HG02798 (cell line): Measurements from ENCODE around the gene TRAIP.
"Not testable (repeated sequence)": the region's sequence is repeated elsewhere in the genome, so short reads cannot be mapped to it uniquely, and the experiment has no call there.

Experiments used
- ATAC-seq: cut with Tn5 transposase; IDR thresholded peaks from one replicate; pipeline ENCODE4 v1.9.1; 2021; ENCODE audit warnings: mild to moderate bottlenecking; ENCODE audit not compliant: unreplicated experiment, poor library complexity

Gene TRAIP

GRCh38 chr3:49794431-49794830 lies 61.9 kb downstream of the TRAIP start:
- no peak for ATAC-seq

DNA sequence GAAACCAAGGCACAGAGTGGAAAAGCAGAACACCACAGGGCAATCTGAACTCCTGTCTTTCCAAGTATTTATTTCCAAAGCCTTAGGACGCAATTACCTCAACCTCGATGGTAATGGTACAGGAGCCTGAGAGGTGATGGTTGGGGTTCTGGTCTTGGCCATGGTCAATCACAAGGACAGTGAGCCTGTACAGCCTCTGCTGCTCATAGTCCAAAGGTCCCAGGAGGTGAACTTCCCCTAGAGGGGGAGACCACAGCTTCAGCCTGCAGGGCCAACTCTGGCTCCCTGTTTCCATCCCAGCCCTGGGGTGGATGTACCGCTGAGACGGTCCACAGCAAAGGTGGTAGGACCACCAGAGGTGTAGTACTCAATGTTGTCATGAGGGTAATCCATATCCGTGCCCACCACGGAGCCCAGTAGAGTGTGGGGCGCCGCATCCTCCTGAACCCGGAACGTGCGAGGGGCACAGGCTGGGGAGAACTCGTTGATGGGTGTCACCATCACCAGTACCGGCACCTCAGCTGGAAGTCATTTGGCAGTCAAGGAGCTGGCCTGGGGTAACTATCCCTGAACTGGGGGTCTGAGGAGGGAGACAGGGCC lies 62.8 kb downstream of the TRAIP start:
- ATAC-seq: no peak

- no peak for ATAC-seq
Observed at GRCh38 chr3:49792371-49793150, 63.8 kb downstream of the TRAIP start.

GRCh38 chr3:49791571-49791970 lies 64.8 kb downstream of the TRAIP start:
- no peak for ATAC-seq

DNA sequence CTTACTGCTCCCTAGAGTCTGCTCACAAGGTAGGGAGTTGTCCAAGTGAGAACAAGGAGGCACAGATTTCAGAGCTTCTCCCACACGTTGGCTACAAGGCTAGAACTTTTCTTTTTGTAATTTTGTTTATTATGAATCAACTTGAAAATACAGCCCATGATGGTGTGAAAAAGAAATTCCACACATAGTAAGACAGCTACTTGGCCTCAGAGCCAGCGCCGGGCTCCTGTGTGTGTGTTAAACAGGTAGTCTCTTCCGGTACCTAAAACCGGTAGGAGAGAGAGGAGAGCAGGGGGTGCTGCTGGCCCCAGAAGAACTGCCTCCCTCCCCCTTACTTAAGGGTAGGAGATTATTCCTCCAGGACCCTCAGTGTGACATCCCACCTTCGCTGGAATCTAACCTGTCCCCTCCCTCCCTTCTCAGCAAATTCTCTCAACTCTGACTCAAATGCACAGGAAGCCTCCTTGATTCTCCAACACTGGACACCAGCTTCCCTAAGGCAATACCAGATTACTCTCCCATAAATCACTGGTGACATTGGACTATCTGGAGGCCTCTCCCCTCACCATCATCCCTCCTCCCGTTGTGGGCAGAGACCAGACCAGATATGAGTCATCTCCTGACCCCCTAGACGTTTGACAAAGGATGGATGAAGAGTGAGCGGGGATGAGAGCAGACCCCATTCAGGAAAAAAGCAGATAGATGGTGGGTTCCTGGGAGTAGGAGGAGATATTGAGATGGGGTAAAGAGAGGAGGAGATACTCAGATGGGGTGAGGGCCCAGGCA lies 65.5 kb downstream of the TRAIP start:
- no peak for ATAC-seq

DNA sequence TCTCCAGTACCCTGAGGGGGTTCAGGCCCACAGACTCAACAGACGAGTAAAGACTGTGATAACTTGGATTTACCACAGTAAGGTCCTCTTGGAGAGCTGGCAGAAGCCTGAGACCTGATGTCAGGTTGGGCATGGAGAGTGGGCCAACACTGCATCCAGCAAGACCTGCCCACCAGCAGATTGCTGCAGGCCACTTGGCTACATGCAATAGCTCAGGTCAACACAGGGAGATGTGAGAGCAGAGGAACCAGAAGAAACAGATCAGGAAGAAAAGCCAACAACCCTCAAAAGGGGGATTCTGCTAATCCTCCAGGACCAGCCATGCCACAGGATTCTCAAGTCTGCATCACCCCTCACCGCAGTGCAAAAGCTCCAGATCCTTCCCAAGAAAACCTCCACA lies 68.3 kb downstream of the TRAIP start:
- ATAC-seq: no peak

DNA sequence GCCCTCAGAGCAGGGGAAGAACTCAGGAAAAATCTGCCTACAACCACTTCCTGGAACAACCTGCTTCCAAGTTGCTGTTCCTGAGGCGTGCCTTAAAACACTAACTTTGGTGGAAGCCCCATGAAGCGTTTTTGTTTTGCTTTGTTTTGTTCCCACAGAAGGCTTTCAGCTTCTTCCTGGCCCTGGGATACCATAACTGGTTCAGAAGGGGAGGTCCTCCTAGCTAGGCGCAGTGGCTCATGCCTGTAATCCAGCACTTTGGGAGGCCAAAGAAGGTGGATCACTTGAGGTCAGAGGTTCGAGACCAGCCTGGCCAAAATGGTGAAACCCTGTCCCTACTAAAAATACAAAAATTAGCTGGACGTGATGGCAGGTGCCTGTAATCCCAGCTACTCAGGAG lies 68.8 kb downstream of the TRAIP start:
- no peak for ATAC-seq

DNA sequence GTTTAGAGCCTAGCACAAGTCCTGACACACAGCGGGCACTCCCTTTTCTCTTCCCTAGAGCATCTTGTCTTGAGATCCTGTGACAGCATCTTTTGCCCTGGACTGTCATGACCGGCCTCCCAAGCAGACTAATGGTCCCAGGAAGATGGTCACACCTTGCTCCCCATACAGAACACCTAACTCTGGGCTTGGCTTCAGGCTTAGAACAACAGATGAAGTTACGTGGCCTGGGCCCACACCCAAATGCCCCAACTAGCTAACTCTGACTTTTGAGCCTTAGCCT lies 69.2 kb downstream of the TRAIP start:
- ATAC-seq: no peak

DNA sequence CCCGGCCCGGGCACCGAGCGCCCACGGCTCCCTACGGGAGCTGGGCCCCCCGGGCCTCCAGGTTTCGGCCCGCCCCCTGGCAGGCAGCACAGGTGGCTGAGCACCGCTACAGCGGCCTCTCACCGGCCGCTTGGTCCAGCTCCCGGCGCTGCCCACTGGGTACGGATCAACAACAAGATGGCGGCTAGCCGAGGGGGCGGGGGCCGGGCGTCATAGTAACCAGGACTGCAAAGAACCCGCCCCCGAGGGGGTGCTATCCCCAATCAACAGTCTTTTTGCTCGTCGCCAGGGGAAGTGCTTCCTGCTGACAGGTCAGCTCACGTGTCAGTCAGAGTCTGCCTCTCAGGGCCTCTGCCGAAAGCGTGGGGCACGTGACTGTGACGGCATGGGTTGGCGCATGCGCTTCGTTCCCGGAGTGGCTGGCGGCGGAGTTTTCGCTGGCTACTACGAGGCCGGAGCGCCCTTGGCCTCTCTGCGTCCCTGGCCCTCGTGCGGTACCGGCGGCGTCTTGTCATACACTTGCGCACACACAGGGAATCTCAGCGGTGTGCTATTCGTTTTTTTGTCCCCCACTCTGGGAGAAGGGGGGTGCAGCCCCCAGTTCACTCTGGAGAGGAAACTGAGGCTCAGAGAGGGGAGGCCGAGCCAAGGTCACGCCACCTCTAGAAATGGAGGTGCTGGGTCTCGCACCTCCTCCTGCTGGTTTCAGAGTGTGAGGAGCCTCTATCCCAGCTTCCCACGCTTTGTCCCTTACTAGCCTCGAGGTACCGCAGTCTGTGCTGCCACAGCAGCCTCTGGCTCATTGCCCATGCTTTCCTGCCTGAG lies 69.8 kb downstream of the TRAIP start, which contains the start of gene IP6K1:
IP6K1 (minus strand) TSS at position 186 of the 825 bp plus-strand sequence. CDS start 38,502 bp downstream, outside the sequence.
- ATAC-seq: peak; percentile 99

DNA sequence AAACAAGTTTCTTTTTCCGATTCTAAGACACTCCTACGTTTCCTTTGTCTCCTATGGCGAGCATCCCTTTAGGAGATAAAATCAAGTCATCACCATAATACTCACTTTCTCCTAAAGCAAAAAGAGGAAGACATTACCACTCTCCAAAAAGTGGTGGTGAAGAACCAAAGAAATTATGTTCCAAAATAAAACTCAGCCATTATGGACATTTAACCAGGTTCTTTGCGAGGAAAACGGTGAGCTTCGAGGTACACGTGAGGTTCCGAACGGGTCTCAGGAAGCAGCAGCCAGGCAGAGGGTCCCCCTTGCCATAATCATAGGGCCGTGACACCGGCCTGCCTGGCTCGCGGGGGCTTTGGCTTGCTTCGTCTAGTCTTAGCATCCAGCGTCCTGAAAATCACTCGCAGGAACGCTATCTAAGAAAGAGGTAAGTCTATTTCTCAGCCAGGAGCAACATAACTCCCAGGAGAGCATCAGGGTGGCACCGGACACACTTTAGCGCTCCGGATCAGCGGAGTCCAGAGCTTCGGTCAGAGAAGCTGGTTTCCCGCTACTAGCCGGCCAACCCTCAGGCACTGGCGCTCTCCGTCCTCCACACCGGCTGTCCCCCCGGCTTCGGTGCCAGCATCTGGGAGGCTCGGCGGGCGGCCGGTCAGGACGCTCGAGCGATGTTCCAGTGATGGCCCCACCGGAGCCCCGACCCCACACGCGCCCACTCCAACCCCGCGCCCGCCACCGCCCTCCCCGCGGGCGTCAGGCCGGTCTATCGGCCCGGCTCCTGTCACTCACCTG lies 70.6 kb downstream of the TRAIP start:
- peak; percentile 46 for ATAC-seq

GRCh38 chr3:49782277-49782676 lies 74.1 kb downstream of the TRAIP start:
- not testable (repeated sequence) for ATAC-seq

DNA sequence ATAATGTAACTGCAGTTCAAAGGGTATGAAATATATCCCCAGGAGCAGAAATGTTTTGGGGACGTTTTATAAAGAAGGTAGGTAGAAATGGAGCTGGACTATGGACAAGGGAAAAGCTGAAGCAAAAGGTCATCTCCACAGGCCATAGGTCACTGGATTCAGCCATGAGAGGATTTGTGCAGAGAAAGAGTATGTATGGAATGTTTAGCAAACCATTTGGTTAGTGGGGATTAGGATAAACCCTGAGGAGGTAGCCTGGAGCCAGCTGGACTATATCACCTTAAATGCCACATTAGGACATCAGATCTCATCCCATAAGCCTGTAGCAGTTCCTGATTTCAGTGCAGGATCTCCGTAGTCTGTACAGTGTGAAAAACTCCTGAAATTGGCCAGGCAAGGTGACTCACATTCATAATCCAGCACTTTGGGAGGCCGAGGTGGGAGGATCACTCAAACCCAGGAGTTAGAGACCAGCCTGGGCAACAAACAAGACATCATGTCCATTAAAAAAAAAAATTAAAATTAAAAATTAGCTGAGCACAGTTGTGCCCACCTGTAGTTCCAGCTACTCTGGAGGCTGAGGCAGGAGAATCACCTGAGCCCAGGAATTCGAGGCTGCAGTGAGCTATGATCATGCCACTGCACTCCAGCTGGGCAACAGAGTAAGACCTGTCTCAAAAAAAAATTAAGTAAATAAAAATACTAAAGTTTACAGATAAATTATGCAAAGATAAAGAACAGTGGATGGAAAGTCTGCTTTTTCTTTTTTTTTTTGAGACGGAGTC lies 74.8 kb downstream of the TRAIP start:
- ATAC-seq: no peak

- not testable (repeated sequence) for ATAC-seq
Observed at GRCh38 chr3:49780975-49781365, 75.4 kb downstream of the TRAIP start.

DNA sequence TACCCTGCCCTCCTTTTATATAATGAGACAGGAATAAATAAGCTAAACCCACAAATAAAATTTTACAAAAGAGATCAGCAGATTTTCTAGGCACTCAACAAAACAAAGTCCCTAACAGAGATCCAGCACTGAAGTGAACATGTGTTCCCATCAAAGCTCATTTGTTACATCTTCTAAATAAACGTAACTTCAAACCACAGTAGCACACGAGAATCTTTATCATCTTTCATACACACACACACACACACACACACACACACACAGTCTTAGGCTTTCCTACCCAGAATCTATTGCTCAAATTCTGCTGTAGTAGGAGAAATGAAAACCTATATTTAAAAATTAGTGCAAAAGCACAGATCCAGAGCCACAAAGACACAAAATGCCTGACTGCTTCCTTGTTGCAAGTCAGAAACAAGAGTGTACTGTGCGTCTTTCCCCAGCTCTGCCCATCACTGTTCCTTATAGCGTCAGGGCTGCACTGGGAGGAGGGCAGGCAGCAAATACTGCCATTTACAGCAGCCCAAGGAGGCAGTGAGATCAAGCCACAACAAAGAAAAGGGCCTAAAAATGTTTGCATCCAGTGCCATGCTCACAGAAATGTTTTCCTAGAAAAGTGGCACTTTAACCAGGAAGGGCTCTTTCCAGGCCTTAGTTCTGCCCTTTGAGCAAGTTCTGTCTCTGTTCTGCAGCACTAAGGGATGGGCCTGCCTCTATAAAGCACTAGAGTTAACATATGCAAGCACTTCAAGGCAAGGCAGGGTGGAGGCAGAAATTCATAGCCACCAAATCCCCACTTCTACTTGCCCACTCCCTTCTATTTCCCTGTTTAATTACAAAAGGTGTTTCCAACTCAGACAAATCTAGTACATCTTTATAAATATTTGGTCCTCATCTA lies 76.0 kb downstream of the TRAIP start:
- no peak for ATAC-seq

DNA sequence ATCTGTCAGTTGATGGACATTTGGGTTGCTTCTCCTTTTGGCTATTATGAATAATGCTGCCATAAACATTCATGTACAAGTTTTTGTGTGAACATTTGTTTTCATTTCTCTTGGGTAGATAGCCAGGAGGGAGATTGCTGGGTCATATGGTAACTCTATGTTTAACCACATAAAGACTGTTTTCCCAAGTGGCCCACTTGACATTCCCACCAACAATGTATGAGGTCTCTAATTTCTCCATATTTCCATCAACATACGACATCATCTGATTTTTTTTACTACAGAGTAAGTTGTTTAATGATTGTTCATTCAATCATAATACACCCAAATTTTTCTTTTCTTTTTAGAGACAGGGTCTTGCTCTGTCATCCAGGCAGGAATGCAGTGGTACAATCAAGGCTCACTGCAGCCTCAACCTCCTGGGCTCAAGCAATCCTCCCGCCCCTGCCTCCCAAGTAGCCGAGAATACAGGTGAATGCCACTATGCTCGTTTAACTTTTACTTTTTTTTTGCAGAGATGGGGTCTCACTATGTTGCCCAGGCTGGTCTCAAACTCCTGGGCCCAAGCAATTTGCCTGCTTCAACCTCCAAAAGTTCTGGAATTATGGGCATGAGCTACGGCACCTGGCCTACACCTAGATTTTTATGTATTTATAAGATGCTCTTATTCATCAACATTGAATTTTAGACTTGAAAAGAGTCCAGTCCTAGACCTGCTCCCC lies 76.8 kb downstream of the TRAIP start:
- no peak for ATAC-seq
